Smooth muscle cell (in vitro differentiated cells): ENCODE data around the gene NAXE. TPM values are rescaled to one million over a fixed set of nuclear protein-coding genes. Genes with fewer than 3 reads are reported as not detected.
A peak's percentile ranks its signal among the peaks of the same experiment; 100 is the strongest.

Source experiments
- DNase-seq: peaks from one replicate; lab custom pipeline; 2025; ENCODE audit not compliant: unreplicated experiment; lab: John Stamatoyannopoulos, UW
- H2AFZ ChIP-seq: fragments of 200-600 bp; sonication (generic); 2 replicates; pipeline ENCODE4 v1.6.0; 2016; ENCODE audit warnings: antibody characterized with exemption, low read depth, mild to moderate bottlenecking
- H3F3A ChIP-seq: fragments of 200-600 bp; sonication (generic); 2 replicates; pipeline ENCODE4 v1.6.0; 2017; ENCODE audit warnings: antibody characterized with exemption, low read depth
- H3K27ac ChIP-seq: fragments of 200-600 bp; sonication (generic); 2 replicates; pipeline ENCODE4 v1.5.1; 2016; ENCODE audit warnings: low read depth, mild to moderate bottlenecking
- H3K27me3 ChIP-seq: fragments of 200-600 bp; sonication (generic); 2 replicates; pipeline ENCODE4 v1.6.1; 2016; ENCODE audit warnings: low read depth, mild to moderate bottlenecking
- H3K36me3 ChIP-seq: fragments of 200-600 bp; sonication (generic); 2 replicates; pipeline ENCODE4 v1.5.1; 2016; ENCODE audit warnings: low read depth
- H3K4me1 ChIP-seq: fragments of 200-600 bp; sonication (generic); 2 replicates; pipeline ENCODE4 v1.5.1; 2016; ENCODE audit warnings: low read depth
- H3K4me2 ChIP-seq: fragments of 200-600 bp; sonication (generic); 2 replicates; pipeline ENCODE4 v1.6.0; 2016; ENCODE audit warnings: mild to moderate bottlenecking
- H3K4me3 ChIP-seq: fragments of 200-600 bp; sonication (generic); 2 replicates; pipeline ENCODE4 v1.5.1; 2016; ENCODE audit warnings: mild to moderate bottlenecking
- H3K79me2 ChIP-seq: fragments of 200-600 bp; sonication (generic); 2 replicates; pipeline ENCODE4 v1.6.0; 2016; ENCODE audit warnings: low read depth, mild to moderate bottlenecking
- H3K9ac ChIP-seq: fragments of 200-600 bp; sonication (generic); 2 replicates; pipeline ENCODE4 v1.6.0; 2016; ENCODE audit warnings: low read depth
- H3K9me3 ChIP-seq: fragments of 200-600 bp; sonication (generic); replicated peaks from 2 replicates; pipeline ENCODE4 v1.5.1; 2016; ENCODE audit warnings: low read depth
- H4K20me1 ChIP-seq: fragments of 200-600 bp; sonication (generic); 2 replicates; pipeline ENCODE4 v1.6.0; 2016; ENCODE audit warnings: low read depth
- WGBS: methylation state at CpG from one replicate; pipeline ENCODE4 v1.1.7; 2016; ENCODE audit warnings: low lambda C conversion rate; 5-methylcytosine and 5-hydroxymethylcytosine counted together
- polyA plus RNA-seq: library from polyadenylated mRNA; unstranded; fragments of >200 nt; fragmentation: Nextera tagmentation; extraction: Ambion mirVana; gene quantifications from 2 replicates; pipeline ENCODE4 v1.2.1, GENCODE V29; 2016
- total RNA-seq: library from RNA; depleted of rRNA; stranded (reverse); fragments of >200 nt; gene quantifications from 2 replicates; pipeline ENCODE4 v1.2.3, GENCODE V29; 2014
- TF ChIP-seq, protein P1 (sequence below): fragments of 200-600 bp; sonication (generic); IDR thresholded peaks from 2 replicates; pipeline ENCODE4 v1.5.1; 2017; ENCODE audit warnings: borderline replicate concordance, mild to moderate bottlenecking, antibody characterized with exemption; ENCODE audit not compliant: insufficient read depth, poor library complexity, severe bottlenecking

The NAXE gene
- total and polyA plus RNA-seq, 2 experiments from 2014 or later = 50.5 to 72.5 TPM

DNA sequence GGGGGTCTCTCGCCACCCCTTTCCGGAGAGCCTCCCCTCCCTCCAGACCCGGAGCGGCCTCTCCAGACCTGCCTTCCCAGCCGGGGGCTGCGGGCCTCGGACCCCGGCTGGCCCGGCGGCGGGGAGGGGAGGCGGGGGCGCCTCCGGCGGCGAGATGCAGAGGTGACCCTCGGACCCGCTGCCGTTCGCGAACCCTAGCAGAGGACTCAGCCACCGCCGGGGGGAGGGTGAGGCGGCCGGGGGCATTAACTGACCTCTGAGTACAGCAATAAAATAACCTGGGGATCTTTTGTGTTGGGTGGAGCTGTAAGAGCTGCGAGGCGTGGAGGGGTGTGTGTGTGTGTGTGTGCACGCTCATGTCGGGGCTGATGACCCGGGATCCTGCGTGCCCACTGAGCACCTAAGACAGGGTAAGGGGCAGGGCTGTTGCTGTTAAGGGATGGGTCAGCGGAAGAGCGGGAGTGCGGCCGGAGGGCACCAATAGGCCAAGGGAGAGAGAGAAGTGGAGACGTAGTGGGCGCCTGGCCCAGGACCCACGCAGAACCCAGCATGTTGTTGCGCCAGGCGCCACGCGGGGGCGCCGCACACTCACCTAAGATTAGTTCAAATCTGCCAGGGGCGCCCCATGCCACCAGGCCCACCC, 34.0 kb downstream of the NAXE start:
- Histone ChIP-seq H3F3A (no peaks in the 10 kb centered on the region), H3K4me1 (peaks cover 8% of the 10 kb centered on the region), H2AFZ (no peak overlapping the region), H3K36me3 (no peaks in the 10 kb centered on the region), H3K4me2 (peak overlapping the region; percentile 87), H3K9me3 (no peaks in the 10 kb centered on the region), H3K79me2 (no peaks in the 10 kb centered on the region), H3K4me3 (peak overlapping the region; percentile 40), H3K27ac (no peak overlapping the region), H3K27me3 (peaks cover 67% of the 10 kb centered on the region), H4K20me1 (no peaks in the 10 kb centered on the region), H3K9ac (no peak overlapping the region)
- TF ChIP-seq, protein P1, sequence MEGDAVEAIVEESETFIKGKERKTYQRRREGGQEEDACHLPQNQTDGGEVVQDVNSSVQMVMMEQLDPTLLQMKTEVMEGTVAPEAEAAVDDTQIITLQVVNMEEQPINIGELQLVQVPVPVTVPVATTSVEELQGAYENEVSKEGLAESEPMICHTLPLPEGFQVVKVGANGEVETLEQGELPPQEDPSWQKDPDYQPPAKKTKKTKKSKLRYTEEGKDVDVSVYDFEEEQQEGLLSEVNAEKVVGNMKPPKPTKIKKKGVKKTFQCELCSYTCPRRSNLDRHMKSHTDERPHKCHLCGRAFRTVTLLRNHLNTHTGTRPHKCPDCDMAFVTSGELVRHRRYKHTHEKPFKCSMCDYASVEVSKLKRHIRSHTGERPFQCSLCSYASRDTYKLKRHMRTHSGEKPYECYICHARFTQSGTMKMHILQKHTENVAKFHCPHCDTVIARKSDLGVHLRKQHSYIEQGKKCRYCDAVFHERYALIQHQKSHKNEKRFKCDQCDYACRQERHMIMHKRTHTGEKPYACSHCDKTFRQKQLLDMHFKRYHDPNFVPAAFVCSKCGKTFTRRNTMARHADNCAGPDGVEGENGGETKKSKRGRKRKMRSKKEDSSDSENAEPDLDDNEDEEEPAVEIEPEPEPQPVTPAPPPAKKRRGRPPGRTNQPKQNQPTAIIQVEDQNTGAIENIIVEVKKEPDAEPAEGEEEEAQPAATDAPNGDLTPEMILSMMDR = peak; percentile 70
- WGBS = 4% methylated on average over 43 of the region's 45 CpGs
- peak; percentile 23 for DNase-seq

- H3K4me3 ChIP-seq = no peak overlapping the region
- no peak overlapping the region for H2AFZ ChIP-seq
- H3K27me3 ChIP-seq = peaks cover 67% of the 10 kb centered on the region
- WGBS = 50% methylated on average over 4 of the region's 4 CpGs
- DNase-seq = no peak
- H3K36me3 ChIP-seq = no peaks in the 10 kb centered on the region
- H3K4me2 ChIP-seq = peak overlapping the region; percentile 87
- H3K9me3 ChIP-seq = no peaks in the 10 kb centered on the region
- H3K9ac ChIP-seq = no peak overlapping the region
- H3F3A ChIP-seq = no peaks in the 10 kb centered on the region
- H3K79me2 ChIP-seq = no peaks in the 10 kb centered on the region
- H3K27ac ChIP-seq = no peak overlapping the region
- no peaks in the 10 kb centered on the region for H4K20me1 ChIP-seq
- TF ChIP-seq, protein P1 = no peak
- H3K4me1 ChIP-seq = peaks cover 8% of the 10 kb centered on the region
Observed at GRCh38 chr1:156626079-156626438, 34.5 kb downstream of the NAXE start.

DNA sequence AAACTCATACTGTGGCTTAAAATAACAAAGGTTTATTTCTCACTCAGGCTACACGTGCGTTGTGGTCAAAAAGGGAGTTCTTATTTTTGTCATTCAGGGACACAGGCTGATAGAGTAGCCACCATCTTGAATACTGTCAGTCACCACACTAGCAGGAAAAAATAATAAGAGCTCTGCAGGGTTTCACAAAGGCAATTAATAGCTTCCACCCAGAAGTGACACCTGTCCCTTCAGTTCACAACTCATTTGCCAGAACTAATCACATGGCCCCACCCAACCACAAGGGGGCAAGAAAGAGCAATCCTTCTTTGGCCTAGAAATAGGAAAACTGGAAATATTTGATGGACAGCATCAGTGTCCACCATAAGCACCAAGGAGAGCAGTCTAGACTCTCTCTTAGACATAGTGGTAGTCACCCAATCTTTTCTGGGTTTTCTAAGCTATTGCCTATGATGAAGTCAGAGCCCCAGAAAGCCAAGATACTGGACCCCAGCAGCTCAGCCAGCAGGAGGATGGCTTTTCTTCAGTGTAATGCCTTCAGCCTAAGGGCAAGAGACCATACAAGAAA, 35.8 kb downstream of the NAXE start:
- Histone ChIP-seq H3K36me3 (no peaks in the 10 kb centered on the region), H3K4me3 (no peak overlapping the region), H3K27me3 (peaks cover 65% of the 10 kb centered on the region), H2AFZ (no peak overlapping the region), H3K9me3 (no peaks in the 10 kb centered on the region), H3K4me2 (no peak overlapping the region), H4K20me1 (no peaks in the 10 kb centered on the region), H3K27ac (no peak overlapping the region), H3K79me2 (no peaks in the 10 kb centered on the region), H3K9ac (no peak overlapping the region), H3K4me1 (peaks cover 8% of the 10 kb centered on the region), H3F3A (no peaks in the 10 kb centered on the region)
- WGBS = 86% methylated on average over 2 of the region's 2 CpGs
- DNase-seq = no peak
- TF ChIP-seq, protein P1 = peak; percentile 59
